ENCODE data around the gene FES. TPM values are rescaled to one million over a fixed set of nuclear protein-coding genes. Genes with fewer than 3 reads are reported as not detected.
A peak's percentile ranks its signal among the peaks of the same experiment; 100 is the strongest.

Gene FES
- total and polyA plus RNA-seq, 2 of the 13 experiments (the other 11 are each of a cell fraction or from before 2014, with no cell fraction given): 4.0 to 9.5 TPM

- peak; percentile 47 for TF ChIP-seq ZNF687 (CRISPR knock-in tag; IDR thresholded peaks at IDR 0.05)
- TF ChIP-seq RXRA (CRISPR knock-in tag; IDR thresholded peaks at IDR 0.05): peak; percentile 59
- TF ChIP-seq NFIB (CRISPR knock-in tag; IDR thresholded peaks at IDR 0.05; ENCODE audit: borderline replicate concordance): no peak
- TF ChIP-seq ZNF776 (CRISPR knock-in tag; IDR thresholded peaks at IDR 0.05): no peak
- no peak for TF ChIP-seq TP53 (CRISPR knock-in tag; conservative IDR thresholded peaks at IDR 0.05)
- TF ChIP-seq RFX3 (CRISPR knock-in tag; IDR thresholded peaks at IDR 0.05): no peak
- TF ChIP-seq ESRRA (CRISPR knock-in tag; IDR thresholded peaks at IDR 0.05; ENCODE audit: low read depth): peak; percentile 69; the same call in 1 of the 2 replicates
- TF ChIP-seq DMTF1 (CRISPR knock-in tag; IDR thresholded peaks at IDR 0.05): no peak
- no peak for TF ChIP-seq FLYWCH1 (CRISPR knock-in tag; IDR thresholded peaks at IDR 0.05)
- no peak for TF ChIP-seq ZNF616 (CRISPR knock-in tag; IDR thresholded peaks at IDR 0.05; ENCODE audit: low read depth)
- no peak for TF ChIP-seq ZBTB14 (CRISPR knock-in tag; IDR thresholded peaks at IDR 0.05)
- peak; percentile 54; the same call in 1 of the 2 replicates for TF ChIP-seq NCOR1 (IDR thresholded peaks at IDR 0.05; ENCODE audit: borderline replicate concordance, low read length)
- no peak for TF ChIP-seq THAP9 (CRISPR knock-in tag; IDR thresholded peaks at IDR 0.05; ENCODE audit: borderline replicate concordance)
- TF ChIP-seq NR1H2 (CRISPR knock-in tag; IDR thresholded peaks at IDR 0.05; ENCODE audit: borderline replicate concordance, low read depth): no peak
- TF ChIP-seq ZNF326 (CRISPR knock-in tag; IDR thresholded peaks at IDR 0.05; ENCODE audit: borderline replicate concordance): no peak
- TF ChIP-seq ZNF737 (CRISPR knock-in tag; IDR thresholded peaks at IDR 0.05; ENCODE audit: borderline replicate concordance): no peak
Observed at GRCh38 chr15:90855139-90855538, 29.2 kb upstream of the FES start (continued).

Data from HepG2 (cell line).